ENCODE measurements around the gene ADAMTS9.
A peak's percentile ranks its signal among the peaks of the same experiment; 100 is the strongest.

The ADAMTS9 gene

GRCh38 chr3:64616953-64617352 is 70.8 kb downstream of the ADAMTS9 start:
- no peak for DNase-seq

DNA sequence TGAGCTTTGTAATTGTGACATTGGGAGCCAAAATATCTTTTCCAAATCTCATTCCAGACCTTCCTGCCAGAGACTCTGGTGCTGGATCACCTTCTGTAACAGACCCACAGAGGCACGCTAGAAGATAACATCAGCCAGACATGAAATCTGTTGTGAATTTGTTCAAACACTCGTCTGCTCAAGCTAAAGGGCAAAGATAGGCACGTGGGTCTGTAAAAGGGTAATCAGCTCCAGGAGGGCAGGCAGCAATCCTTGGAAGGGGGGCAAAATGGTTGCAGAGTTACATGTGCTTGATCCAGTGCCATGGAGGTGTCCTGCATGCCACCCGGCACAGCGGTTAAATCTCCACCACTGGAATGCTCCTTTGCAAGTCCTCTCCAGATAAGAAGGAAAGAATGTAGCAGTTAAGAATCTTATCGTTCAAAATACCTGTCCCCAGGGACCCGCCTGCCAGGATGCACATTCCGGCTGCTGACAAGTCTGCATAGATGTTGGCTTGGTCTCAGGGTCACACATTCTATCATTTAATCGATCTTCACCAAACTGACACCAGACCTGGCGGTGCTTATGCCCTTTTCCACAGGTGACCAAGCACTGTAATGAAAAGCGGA is 74.8 kb downstream of the ADAMTS9 start:
- peak; percentile 81 for DNase-seq

- DNase-seq: peak; percentile 95
These were observed 75.5 kb downstream of the ADAMTS9 start for GRCh38 chr3:64612082-64612860.

- no peak for DNase-seq
These were observed 79.1 kb downstream of the ADAMTS9 start for GRCh38 chr3:64608741-64609140.

DNA sequence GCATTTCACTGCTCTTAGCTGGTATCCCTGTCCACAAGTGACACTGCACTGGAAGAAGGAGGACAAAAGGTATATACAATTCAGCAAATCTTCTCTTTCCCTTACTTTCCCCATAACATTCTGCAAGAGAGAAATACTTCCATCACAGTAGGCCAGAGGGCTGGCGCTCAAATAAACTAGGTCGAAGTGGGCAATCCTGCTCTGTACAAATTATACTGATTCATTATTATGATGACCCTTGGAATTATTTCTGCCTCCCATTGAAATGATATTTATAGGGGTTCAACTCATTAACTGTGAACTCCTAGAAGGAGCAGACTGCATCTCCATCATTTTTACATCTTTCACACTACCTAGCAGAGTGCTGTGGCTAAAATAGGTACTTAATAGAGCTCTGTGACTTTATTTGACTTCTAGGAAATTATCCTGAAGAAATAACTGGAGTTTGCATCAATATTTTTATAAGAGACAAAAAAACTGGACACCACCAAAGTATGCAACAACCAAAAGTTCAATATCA is 80.7 kb downstream of the ADAMTS9 start:
- DNase-seq: no peak

GRCh38 chr3:64604313-64604712 is 83.5 kb downstream of the ADAMTS9 start:
- no peak for DNase-seq

- DNase-seq: no peak
These were observed 86.0 kb downstream of the ADAMTS9 start for GRCh38 chr3:64601824-64602223.

- DNase-seq: no peak
These were observed 87.4 kb downstream of the ADAMTS9 start for GRCh38 chr3:64600246-64600950.

- DNase-seq: no peak
These were observed 88.1 kb downstream of the ADAMTS9 start for GRCh38 chr3:64599651-64600050.

DNA sequence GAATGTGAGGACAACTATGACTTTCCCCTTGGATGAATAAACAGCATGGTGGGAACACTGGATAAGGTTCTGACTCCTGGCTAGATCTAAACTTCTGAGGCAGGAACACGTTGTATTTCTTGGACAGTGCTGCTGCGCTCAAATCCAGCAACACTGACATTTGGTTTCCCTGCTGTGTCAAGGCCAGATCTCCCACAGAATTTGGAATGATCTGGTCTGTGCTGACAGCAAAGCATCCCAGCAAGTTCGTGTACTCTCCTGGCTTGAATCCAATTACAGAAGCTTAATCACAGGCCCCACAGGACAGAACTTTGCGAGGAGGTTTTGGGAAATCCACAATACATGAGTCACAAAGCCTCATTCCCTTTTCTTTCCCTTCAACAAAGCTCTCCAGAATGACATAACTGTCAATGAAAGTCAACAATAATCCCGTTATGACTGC is 92.5 kb downstream of the ADAMTS9 start:
- peak; percentile 41 for DNase-seq

DNA sequence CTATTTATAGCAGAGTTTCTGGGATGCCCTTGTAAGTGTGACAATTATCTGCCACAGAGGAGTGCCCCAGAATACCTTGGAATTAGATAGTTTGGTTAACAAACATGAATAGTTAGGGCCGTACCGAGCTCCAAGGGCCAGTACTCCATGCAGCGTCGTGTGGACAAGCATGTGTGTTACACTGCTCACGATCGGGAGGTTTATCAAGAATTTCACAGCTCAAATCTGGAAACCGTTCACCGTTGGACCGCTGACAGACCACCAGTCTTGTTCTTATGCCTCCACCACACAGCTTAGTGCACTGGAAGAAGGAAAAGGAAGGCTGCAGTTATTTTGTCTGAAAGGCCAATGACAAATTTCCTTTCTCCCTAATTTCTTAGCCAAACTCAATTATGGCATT is 93.7 kb downstream of the ADAMTS9 start:
- DNase-seq: no peak

DNA sequence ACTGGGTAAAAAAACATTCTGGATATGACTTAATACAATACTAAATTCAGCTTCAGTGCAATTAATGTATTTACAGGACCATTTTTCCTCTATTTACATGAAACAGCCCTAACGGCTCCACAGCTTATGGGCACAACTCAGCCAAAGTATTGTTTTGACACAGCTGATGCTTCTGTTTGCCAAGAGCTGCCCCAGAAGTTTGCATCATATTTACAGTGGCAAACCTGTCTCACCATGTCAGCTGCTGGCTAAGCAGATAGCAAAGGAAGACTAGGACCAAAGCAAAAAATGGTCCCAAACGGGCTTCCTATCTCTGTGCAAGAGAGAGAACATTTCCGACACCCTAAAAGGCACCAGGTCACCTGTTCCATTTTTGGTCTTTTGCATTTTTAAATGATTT is 94.5 kb downstream of the ADAMTS9 start:
- no peak for DNase-seq

- DNase-seq: no peak
These were observed 96.2 kb downstream of the ADAMTS9 start for GRCh38 chr3:64591615-64592014.

DNA sequence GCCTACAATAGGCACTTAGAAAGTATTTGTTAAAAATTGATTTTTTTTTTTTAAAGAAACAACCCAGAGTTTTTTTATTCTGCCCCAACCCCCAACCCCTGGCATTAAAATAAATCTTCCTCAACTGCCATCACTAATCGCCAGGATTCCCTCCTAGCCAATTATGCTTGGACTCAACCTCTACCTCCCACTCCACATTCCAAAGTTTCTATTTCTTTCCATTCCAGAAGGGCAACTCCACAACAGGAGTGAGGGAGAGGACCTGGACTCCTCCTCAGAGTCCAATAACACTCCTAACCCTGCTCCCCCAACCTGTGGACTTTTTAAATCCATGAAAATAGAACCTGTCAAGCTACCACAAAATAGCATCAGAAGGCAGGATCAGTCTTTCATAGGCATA is 99.4 kb downstream of the ADAMTS9 start:
- DNase-seq: peak; percentile 51

DNA sequence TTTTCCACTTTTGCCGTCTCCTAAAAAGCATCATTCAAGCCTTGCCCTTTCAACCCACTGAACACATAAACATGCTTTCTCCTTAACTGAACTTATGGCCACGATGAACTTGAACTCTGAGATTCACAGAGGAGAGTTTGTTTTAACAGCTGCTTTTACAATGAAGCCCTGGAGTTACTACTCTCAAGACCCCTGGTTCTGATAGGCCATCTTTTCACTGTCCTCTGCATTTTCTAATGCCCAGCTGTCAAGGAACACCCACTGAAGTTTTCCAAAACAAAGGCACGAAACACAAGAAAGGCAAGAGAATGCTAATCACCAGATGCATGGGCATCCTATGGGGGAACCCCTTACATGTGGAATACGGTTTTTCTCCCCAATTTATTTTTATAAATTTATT is 100.8 kb downstream of the ADAMTS9 start:
- no peak for DNase-seq

GRCh38 chr3:64584179-64584578 is 103.6 kb downstream of the ADAMTS9 start:
- no peak for DNase-seq

GRCh38 chr3:64578797-64579196 is 109.0 kb downstream of the ADAMTS9 start:
- DNase-seq: no peak

GRCh38 chr3:64578062-64578770 is 109.6 kb downstream of the ADAMTS9 start:
- DNase-seq: no peak

DNA sequence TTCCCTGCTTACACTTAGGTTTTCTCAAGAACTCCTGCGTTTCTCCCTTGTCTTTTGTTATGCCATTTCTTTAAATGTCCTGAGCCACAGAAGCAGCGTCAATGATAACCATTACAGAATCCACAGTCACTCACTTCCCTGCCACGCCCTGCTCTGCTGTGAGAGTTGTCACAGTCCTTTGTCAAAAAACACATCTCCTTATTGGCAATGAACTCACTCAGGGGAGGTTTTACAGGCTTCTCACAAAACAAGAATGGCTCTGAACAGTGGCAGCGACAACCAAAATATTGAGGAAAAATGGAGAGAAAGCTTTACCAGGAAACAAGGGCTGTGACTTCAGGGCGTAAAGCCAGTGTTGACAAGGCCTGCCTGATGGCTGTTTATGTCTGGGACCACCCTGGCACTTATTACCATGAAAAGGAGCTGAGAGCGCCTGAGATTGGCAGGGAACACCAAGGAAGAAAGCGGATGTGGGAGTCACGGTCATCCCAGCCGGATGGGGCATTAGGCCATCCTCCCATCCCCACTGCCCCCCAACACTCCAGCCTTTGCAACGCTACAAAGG is 111.5 kb downstream of the ADAMTS9 start:
- DNase-seq: no peak

GRCh38 chr3:64575211-64575844 is 112.5 kb downstream of the ADAMTS9 start:
- peak; percentile 46 for DNase-seq

DNA sequence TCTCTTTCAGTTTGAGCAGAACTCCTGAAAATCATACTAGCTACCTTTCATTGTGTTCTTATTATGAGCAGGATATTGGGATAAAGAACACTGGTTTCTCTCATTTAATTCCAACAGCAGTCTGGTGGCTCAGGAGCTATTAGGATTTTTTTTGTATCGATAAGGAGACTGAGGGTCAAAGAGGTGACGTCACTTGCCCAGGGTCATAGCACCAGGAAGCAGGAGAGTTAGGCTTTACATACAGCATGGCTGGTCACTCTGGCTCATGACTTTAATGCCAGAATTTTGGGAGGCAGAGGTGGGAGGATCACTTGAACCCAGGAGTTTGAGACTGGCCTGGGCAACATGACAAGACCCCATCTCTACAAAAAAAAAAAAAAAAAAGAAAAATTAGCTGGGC is 113.6 kb downstream of the ADAMTS9 start:
- no peak for DNase-seq

DNA sequence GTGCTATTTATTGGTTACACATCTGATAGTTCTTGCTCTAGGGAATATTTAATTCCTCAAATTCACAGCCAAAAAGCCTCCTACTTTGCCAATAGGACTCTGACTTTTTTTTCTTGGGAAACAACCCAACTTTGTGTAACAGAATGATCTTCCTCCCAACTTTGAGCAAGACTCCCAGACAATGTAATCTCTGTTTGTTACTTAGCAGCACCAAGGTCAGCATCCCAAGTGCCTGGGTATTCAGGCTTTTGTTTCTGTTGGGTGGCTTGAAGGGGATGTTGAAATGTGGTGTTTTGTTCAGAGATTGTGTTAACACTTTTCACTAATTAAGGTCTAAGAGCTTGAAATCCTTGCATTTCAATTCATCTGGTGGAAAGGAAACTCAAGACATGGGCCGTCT is 115.8 kb downstream of the ADAMTS9 start:
- no peak for DNase-seq

All from NCI-H82 (cell line).